ENCODE results near the gene TMEM258. TPM values are rescaled to one million over a fixed set of nuclear protein-coding genes. Genes with fewer than 3 reads are reported as not detected.

Gene TMEM258
- total RNA-seq, 1 donor from 2014 or later: 47.9 TPM

DNA sequence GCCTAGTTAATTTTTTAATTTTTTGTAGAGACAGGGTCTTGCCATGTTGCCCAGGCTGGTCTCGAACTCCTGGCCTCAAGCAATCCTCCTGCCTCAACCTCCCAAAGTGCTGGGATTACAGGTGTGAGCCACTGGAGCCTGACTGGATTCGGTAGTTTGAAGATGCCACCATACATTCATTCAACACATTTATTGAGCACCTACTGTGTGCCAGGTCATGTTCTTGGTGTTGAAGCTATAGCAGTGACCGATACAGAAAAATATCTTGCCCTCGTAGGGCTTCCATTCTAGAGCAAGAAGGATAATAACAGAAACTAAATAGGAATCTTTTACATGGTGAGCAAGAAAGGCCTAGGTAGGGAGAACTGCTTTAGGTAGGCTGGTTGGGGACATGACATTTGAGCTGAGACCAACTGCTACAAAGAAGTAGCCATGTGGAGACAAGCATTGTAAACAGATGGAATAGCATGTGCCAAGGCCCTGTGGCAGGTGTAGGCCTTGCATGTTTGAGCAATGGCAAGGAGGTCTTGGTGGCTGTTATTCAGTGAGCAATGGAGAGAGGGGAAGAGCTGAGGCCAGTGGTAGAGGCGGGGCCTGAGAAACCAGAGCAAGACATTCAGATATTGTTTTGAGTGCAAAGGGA lies 41.6 kb downstream of the TMEM258 start:
- intact Hi-C loops (cut with DNase I): no loop called here
- DNase-seq (ENCODE audit: extremely low spot score in 2 of 2): no peak
- Histone ChIP-seq H3K4me1 (peaks cover 10% of the 10 kb centered on the region), H3K27me3 (no peaks in the 10 kb centered on the region), H3K4me3 (no peak overlapping the region), H3K9me3 (no peaks in the 10 kb centered on the region), H3K36me3 (no peaks in the 10 kb centered on the region), H3K27ac (no peak overlapping the region)
- TF ChIP-seq POLR2A (IDR thresholded peaks at IDR 0.05): no peak
- TF ChIP-seq POLR2AphosphoS5 (IDR thresholded peaks at IDR 0.05; ENCODE audit: insufficient read depth in 1 of 2, low read depth in 1 of 2): no peak
- TF ChIP-seq, protein P1, sequence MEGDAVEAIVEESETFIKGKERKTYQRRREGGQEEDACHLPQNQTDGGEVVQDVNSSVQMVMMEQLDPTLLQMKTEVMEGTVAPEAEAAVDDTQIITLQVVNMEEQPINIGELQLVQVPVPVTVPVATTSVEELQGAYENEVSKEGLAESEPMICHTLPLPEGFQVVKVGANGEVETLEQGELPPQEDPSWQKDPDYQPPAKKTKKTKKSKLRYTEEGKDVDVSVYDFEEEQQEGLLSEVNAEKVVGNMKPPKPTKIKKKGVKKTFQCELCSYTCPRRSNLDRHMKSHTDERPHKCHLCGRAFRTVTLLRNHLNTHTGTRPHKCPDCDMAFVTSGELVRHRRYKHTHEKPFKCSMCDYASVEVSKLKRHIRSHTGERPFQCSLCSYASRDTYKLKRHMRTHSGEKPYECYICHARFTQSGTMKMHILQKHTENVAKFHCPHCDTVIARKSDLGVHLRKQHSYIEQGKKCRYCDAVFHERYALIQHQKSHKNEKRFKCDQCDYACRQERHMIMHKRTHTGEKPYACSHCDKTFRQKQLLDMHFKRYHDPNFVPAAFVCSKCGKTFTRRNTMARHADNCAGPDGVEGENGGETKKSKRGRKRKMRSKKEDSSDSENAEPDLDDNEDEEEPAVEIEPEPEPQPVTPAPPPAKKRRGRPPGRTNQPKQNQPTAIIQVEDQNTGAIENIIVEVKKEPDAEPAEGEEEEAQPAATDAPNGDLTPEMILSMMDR (IDR thresholded peaks at IDR 0.05): no peak

DNA sequence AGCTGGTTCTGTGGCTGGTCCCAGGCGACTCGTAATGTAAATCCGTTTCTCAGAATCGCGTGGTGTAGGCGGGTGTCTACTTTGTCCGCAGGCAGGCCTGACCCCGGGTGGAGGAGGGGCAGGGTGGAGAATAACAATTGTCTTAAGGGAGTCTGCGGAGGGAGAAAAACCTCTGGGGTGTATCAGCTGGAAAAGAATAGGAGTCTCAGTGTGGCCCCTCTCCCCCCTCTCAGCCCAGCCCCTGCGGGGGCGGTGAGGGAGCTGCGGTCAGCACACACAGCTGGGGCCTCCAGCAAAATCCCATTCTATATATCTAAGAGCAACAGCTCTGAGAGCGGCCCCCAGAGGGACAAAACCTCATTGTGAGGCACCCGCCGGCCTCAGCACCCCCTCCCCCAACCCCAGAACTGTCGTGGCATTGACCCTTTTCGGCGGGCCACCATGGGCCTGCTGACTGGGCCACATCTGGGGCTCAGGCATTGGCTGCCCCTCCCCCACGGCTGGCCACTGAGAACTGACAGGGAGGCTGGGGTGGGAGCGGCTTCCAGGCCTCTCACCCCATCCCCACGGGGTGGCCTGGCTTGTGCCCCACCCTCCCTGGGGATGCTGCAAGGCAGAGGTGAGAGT lies 42.7 kb downstream of the TMEM258 start:
- Histone ChIP-seq H3K36me3 (no peaks in the 10 kb centered on the region), H3K4me1 (peaks cover 10% of the 10 kb centered on the region), H3K9me3 (no peaks in the 10 kb centered on the region), H3K27ac (no peak overlapping the region), H3K27me3 (no peaks in the 10 kb centered on the region), H3K4me3 (no peak overlapping the region)
- DNase-seq (ENCODE audit: extremely low spot score in 2 of 2): no peak
- intact Hi-C loops (cut with DNase I): no loop called here
- TF ChIP-seq, protein P1 (IDR thresholded peaks at IDR 0.05): no peak
- no peak for TF ChIP-seq POLR2A (IDR thresholded peaks at IDR 0.05)
- TF ChIP-seq POLR2AphosphoS5 (IDR thresholded peaks at IDR 0.05; ENCODE audit: insufficient read depth in 1 of 2, low read depth in 1 of 2): no peak

DNA sequence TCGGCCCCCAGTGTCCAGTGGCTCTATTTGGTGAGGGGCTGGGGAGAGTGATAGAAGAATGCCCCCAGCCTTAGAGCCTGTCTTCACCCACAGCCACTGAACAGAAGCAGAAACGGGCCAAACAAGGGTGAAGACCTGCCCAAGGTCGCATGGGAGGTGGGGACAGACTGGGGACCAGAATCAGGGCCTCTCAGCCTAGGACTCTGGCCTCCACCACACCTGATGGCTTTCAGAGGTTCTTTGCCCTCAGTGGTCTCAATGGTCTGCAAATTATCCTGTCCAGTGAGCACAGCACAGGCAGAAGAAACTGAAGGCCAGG lies 44.5 kb downstream of the TMEM258 start:
- Histone ChIP-seq H3K9me3 (no peaks in the 10 kb centered on the region), H3K27ac (no peak overlapping the region), H3K36me3 (no peaks in the 10 kb centered on the region), H3K4me1 (peaks cover 10% of the 10 kb centered on the region), H3K4me3 (no peak overlapping the region), H3K27me3 (no peaks in the 10 kb centered on the region)
- no peak for TF ChIP-seq POLR2AphosphoS5 (IDR thresholded peaks at IDR 0.05; ENCODE audit: insufficient read depth in 1 of 2, low read depth in 1 of 2)
- intact Hi-C loops (cut with DNase I): no loop called here
- no peak for DNase-seq (ENCODE audit: extremely low spot score in 2 of 2)

DNA sequence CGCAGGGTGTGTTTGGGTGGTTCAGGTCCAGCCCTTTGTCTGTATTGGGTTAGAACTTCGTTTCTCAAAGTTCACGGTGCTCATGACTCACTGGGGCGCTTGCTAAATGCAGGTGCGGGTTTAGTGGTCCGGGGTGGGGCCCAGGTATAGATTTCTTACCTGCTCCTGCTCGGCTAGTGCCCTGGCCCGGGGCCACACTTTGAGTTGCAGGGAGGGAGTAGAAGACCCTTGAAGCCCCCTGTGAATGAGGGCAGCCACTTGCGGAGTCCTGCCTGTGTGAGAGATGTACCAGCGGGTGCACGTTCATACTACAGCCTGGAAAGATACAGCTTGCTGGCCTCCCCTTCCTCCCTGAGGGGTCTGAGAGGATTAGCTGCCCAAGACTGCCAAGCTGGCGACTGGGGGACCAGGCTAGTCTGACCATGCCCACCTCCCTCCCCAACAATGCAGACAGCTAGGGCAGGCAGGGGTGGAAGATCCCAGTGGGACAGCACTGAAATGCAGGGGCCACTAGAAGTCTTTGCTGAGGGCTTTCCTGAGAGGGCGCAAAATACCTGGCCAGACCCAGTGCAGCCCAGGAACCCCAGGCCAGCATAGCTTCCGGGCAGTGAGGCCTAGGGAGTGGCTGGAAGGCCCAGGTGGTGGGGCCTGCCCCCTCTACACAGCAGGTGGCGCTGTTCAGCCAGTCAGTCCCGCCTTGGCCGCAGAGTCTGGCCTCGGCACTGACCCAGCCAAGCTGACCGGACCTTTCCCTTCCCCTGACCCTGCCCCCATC lies 45.0 kb downstream of the TMEM258 start:
- intact Hi-C loops (cut with DNase I): no loop called here
- H3K4me3 ChIP-seq: no peak overlapping the region
- no peak for TF ChIP-seq POLR2AphosphoS5 (IDR thresholded peaks at IDR 0.05; ENCODE audit: insufficient read depth in 1 of 2, low read depth in 1 of 2)
- TF ChIP-seq, protein P1 (IDR thresholded peaks at IDR 0.05): peak; percentile 40 to 62 (median 58)
- no peaks in the 10 kb centered on the region for H3K36me3 ChIP-seq
- H3K27me3 ChIP-seq: no peaks in the 10 kb centered on the region
- no peak overlapping the region for H3K27ac ChIP-seq
- H3K4me1 ChIP-seq: peaks cover 10% of the 10 kb centered on the region
- no peaks in the 10 kb centered on the region for H3K9me3 ChIP-seq
- DNase-seq (ENCODE audit: extremely low spot score in 2 of 2): no peak

DNA sequence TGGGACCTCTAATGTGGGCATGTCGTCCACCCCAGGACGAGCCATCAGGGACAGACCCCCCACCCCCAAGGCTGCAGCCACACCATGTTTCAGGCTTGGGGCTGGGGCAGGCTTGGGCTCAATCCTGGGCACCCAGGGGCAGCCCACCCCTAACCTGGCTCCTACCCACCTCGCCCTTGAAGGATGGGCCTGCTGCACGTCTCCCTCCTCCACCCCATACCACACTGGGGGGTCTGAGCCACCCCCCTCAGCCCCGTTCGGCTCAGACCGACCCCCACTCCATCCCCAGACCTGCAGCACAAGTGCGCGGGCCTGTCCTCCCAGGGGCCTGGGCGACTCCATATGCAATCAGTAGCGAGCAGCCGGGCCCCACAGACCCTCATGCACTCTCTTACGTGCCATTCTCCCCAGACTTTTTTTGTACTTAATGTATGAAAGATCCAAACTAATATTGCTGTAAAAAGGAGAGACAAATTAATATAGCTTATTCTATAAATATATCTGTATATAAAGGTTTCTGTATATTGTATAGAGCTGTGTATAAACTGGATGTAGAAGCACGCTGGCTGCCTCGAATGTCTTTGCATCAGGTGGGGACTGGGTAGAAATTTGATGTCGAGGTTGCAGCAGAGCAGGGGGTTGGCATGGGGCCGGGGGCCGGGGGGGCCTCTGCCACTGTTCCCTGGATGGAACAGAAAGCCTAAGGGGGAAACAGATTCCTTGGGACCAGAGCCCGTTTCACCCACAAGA lies 45.8 kb downstream of the TMEM258 start:
- H3K4me3 ChIP-seq: no peak overlapping the region
- no peaks in the 10 kb centered on the region for H3K27me3 ChIP-seq
- DNase-seq (ENCODE audit: extremely low spot score in 2 of 2): no peak
- no peaks in the 10 kb centered on the region for H3K9me3 ChIP-seq
- H3K27ac ChIP-seq: no peak overlapping the region
- peaks cover 4% of the 10 kb centered on the region for H3K4me1 ChIP-seq
- TF ChIP-seq POLR2AphosphoS5 (IDR thresholded peaks at IDR 0.05; ENCODE audit: insufficient read depth in 1 of 2, low read depth in 1 of 2): no peak
- TF ChIP-seq POLR2A (IDR thresholded peaks at IDR 0.05): no peak
- TF ChIP-seq, protein P1 (IDR thresholded peaks at IDR 0.05): no peak
- no peaks in the 10 kb centered on the region for H3K36me3 ChIP-seq
- intact Hi-C loops (cut with DNase I): no loop called here
